HepG2 (cell line): ENCODE data around the gene RASD2.

Source experiments
- ASH2L ChIP-seq: fragments of 300-600, 200-600 bp; sonication (generic); IDR thresholded peaks from 2 replicates; pipeline ENCODE4 v1.7.0; 2017; ENCODE audit warnings: low read depth, mild to moderate bottlenecking, moderate library complexity, mixed read lengths, low read length; ENCODE audit not compliant: insufficient read length
- FOXC1 ChIP-seq: sonication (generic); formaldehyde crosslinking; IDR thresholded peaks from 2 replicates; pipeline ENCODE4 v1.8.0; 2022; ENCODE audit warnings: mild to moderate bottlenecking, missing genetic modification reagents, borderline replicate concordance
- GABPB1 ChIP-seq: IDR thresholded peaks from 2 replicates; pipeline ENCODE4 v1.6.1; 2016; ENCODE audit warnings: mild to moderate bottlenecking, missing genetic modification reagents, moderate library complexity, missing compliant biosample characterization
- GLMP ChIP-seq: sonication (generic); formaldehyde crosslinking; IDR thresholded peaks from 2 replicates; pipeline ENCODE4 v1.9.0; 2021; ENCODE audit warnings: missing genetic modification reagents, mild to moderate bottlenecking, borderline replicate concordance
- MXD4 ChIP-seq: IDR thresholded peaks from 2 replicates; pipeline ENCODE4 v1.6.1; 2016; ENCODE audit warnings: mild to moderate bottlenecking, missing biosample characterization, missing genetic modification reagents
- PHF8 ChIP-seq: sonication (generic); formaldehyde crosslinking; IDR thresholded peaks from 2 replicates; pipeline ENCODE4 v1.5.0; 2020; ENCODE audit warnings: missing genetic modification reagents
- SRF ChIP-seq: IDR thresholded peaks from 2 replicates; pipeline ENCODE4 v1.6.1; 2011; ENCODE audit warnings: mild to moderate bottlenecking, low read depth, low read length, moderate library complexity
- TGIF2 ChIP-seq: IDR thresholded peaks from 2 replicates; pipeline ENCODE4 v1.6.1; 2016; ENCODE audit warnings: control low read depth, missing compliant biosample characterization
- ZFP37 ChIP-seq: sonication (generic); formaldehyde crosslinking; IDR thresholded peaks from 2 replicates; pipeline ENCODE4 v1.4.0; 2020; ENCODE audit warnings: missing genetic modification reagents, borderline replicate concordance
- ZFX ChIP-seq: sonication (generic); formaldehyde crosslinking; IDR thresholded peaks from 2 replicates; pipeline ENCODE4 v1.4.0; 2020; ENCODE audit warnings: mild to moderate bottlenecking, low read depth, missing genetic modification reagents, moderate library complexity
- ZNF383 ChIP-seq: sonication (generic); formaldehyde crosslinking; IDR thresholded peaks from 2 replicates; pipeline ENCODE4 v1.4.0; 2020; ENCODE audit warnings: missing genetic modification reagents, mild to moderate bottlenecking, borderline replicate concordance
- ZSCAN21 ChIP-seq: sonication (generic); formaldehyde crosslinking; IDR thresholded peaks from 2 replicates; pipeline ENCODE4 v1.8.0; 2022; ENCODE audit warnings: mild to moderate bottlenecking, missing genetic modification reagents, moderate library complexity, borderline replicate concordance
- ZSCAN29 ChIP-seq: sonication (generic); formaldehyde crosslinking; conservative IDR thresholded peaks from 2 replicates; pipeline ENCODE4 v1.4.0; 2020; ENCODE audit warnings: mild to moderate bottlenecking, missing genetic modification reagents
- TF ChIP-seq, protein P1 (sequence below): sonication (generic); formaldehyde crosslinking; IDR thresholded peaks from 2 replicates; pipeline ENCODE4 v1.5.0; 2020; ENCODE audit warnings: mild to moderate bottlenecking, missing genetic modification reagents, moderate library complexity

- TF ChIP-seq GLMP (CRISPR knock-in tag), result no peak
- TF ChIP-seq TGIF2, result no peak
- TF ChIP-seq GABPB1 (CRISPR knock-in tag), result no peak
- TF ChIP-seq PHF8 (CRISPR knock-in tag), result no peak
- TF ChIP-seq MXD4 (CRISPR knock-in tag), result no peak
- TF ChIP-seq ASH2L, result no peak
- no peak for TF ChIP-seq ZSCAN21 (CRISPR knock-in tag)
- no peak for TF ChIP-seq FOXC1 (CRISPR knock-in tag)
- no peak for TF ChIP-seq SRF
- no peak for TF ChIP-seq ZFP37 (CRISPR knock-in tag)
- TF ChIP-seq ZFX (CRISPR knock-in tag), result no peak
- TF ChIP-seq, protein P1, sequence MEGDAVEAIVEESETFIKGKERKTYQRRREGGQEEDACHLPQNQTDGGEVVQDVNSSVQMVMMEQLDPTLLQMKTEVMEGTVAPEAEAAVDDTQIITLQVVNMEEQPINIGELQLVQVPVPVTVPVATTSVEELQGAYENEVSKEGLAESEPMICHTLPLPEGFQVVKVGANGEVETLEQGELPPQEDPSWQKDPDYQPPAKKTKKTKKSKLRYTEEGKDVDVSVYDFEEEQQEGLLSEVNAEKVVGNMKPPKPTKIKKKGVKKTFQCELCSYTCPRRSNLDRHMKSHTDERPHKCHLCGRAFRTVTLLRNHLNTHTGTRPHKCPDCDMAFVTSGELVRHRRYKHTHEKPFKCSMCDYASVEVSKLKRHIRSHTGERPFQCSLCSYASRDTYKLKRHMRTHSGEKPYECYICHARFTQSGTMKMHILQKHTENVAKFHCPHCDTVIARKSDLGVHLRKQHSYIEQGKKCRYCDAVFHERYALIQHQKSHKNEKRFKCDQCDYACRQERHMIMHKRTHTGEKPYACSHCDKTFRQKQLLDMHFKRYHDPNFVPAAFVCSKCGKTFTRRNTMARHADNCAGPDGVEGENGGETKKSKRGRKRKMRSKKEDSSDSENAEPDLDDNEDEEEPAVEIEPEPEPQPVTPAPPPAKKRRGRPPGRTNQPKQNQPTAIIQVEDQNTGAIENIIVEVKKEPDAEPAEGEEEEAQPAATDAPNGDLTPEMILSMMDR (CRISPR knock-in tag), result no peak
- TF ChIP-seq ZSCAN29 (CRISPR knock-in tag), result no peak
- no peak for TF ChIP-seq ZNF383 (CRISPR knock-in tag)
Measured at GRCh38 chr22:35554297-35554845, 13.7 kb downstream of the RASD2 start.
